HFF-Myc (cell line): ENCODE results near the gene RANGRF.

Experiments used
- DNase-seq: peaks from one replicate; pipeline ENCODE4 v3.0.0-alpha.2; 2011; ENCODE audit warnings: low read depth; ENCODE audit errors: extremely low read depth
- H3K4me3 ChIP-seq: replicated peaks from 2 replicates; pipeline ENCODE4 v1.5.1; 2011; ENCODE audit warnings: low read depth, mild to moderate bottlenecking, control low read depth, low read length
- CTCF ChIP-seq: IDR thresholded peaks from 2 replicates; pipeline ENCODE4 v1.5.1; 2012; ENCODE audit warnings: mild to moderate bottlenecking, low read depth, low read length, control low read depth; ENCODE audit errors: missing control alignments

The RANGRF gene

DNA sequence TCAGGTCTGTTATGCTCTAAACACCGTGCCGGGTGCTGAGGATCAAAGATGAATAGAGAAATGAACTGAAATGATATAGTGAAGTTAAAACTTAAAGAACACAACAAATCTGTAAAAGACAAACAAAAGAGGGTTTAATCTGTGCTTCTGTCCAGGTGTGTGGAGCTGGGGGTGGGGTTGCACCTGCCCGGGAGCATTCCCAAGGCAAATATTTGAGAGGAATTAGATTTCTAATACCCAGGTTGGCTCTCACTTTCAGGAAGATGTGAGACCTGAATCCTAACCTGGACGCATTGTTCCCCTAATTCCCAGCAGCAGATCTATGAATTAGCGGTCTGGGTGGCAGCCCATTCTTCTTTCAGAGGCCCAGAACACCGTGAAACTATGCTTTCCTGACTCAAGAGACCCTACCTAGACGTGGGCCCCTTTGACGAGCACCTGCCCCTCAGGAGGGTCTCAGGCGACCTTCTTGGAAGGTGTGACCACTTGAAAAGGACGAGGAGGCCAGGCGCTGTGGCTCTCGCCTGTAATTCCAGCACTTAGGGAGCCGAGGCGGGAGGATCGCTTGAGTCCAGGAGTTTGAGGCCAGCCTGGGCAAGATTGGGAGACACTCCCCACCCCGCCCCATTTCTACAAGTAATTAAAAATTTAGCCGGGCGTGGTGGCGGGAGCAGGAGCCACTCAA is 677 bp upstream of the RANGRF start:
- no peak for TF ChIP-seq CTCF
- peak overlapping the region; percentile 65 for H3K4me3 ChIP-seq
- DNase-seq, result no peak

GRCh38 chr17:8289103-8289397 is 580 bp downstream of the RANGRF start:
- no peak for TF ChIP-seq CTCF
- H3K4me3 ChIP-seq, result peak overlapping the region; percentile 65
- DNase-seq, result no peak

DNA sequence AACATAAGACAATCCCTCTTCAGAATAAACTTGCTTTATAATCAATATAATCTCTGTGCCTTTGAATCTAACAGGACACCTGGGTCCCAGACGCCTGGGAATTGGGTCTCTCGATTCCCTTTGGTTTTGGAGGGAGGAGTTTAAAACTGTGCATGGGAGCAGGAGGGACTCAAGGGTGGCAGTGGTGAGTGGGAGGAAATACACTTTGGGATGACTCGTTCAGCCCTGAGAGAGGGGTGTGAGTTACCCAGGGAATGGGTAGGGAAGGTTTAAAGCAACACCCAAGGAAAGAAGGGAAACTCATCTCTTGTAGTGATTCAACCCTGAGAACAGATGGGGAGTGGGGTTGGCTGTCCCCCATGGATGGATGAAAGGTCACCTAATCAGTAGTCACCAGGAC is 1.6 kb downstream of the RANGRF start:
- no peak for TF ChIP-seq CTCF
- no peak overlapping the region for H3K4me3 ChIP-seq
- DNase-seq, result no peak

GRCh38 chr17:8292639-8293395 is 4.3 kb downstream of the RANGRF start:
- DNase-seq, result no peak
- H3K4me3 ChIP-seq, result no peak overlapping the region

DNA sequence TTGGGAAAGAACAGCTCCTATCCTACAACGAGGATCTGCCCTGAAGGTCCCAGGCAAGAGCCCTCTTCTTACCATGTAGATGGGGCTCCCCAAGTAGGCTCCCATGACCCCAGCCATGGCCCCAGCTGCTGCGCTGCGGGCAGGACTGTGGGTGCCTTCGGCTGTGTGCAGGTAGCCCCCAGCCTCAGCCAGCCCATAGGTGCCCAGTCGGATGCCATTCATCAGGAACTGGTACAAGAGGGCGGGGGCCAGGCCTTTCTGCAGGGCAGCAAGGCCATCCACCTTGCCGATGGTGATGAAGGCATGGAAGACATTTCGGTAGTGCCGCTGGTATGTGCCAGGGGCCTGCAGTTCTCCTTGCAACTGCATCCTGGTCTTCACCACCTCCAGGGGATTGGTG is 5.9 kb downstream of the RANGRF start:
- DNase-seq, result no peak

More at GRCh38 chr17:8292639-8293395, 4.3 kb downstream of the RANGRF start:
- TF ChIP-seq CTCF, result no peak

GRCh38 chr17:8294814-8295316 is 6.4 kb downstream of the RANGRF start:
- no peak for TF ChIP-seq CTCF
- DNase-seq, result no peak

More for the DNA sequence above, 5.9 kb downstream of the RANGRF start:
- H3K4me3 ChIP-seq, result no peak overlapping the region
- no peak for TF ChIP-seq CTCF

More at GRCh38 chr17:8294814-8295316, 6.4 kb downstream of the RANGRF start:
- H3K4me3 ChIP-seq, result peak overlapping the region; percentile 58
